Cardiac muscle cell (in vitro differentiated cells and primary cell): ENCODE measurements around the gene CXCL5. TPM values are rescaled to one million over a fixed set of nuclear protein-coding genes. Genes with fewer than 3 reads are reported as not detected.

ENCODE experiments used
- DNase-seq, 2 donors: peaks; one replicate each; pipeline versions ENCODE4 v3.0.0 to v3.0.0-alpha.2; 2010 to 2017; ENCODE audit warnings: low read depth in 1 of 2, low spot score in 1 of 2
- H3K27ac ChIP-seq: fragments of 200-600 bp; sonication (generic); 2 replicates; pipeline ENCODE4 v1.5.1; 2016
- H3K27me3 ChIP-seq: fragments of 200-600 bp; sonication (generic); 2 replicates; pipeline ENCODE4 v1.6.0; 2016; ENCODE audit warnings: control low read depth
- H3K36me3 ChIP-seq: fragments of 200-600 bp; sonication (generic); 2 replicates; pipeline ENCODE4 v1.5.1; 2016; ENCODE audit warnings: control low read depth
- H3K4me1 ChIP-seq: fragments of 200-600 bp; sonication (generic); 2 replicates; pipeline ENCODE4 v1.8.1; 2017; ENCODE audit warnings: low read depth, mild to moderate bottlenecking, mixed run types
- H3K4me3 ChIP-seq: fragments of 200-600 bp; sonication (generic); 2 replicates; pipeline ENCODE4 v1.5.1; 2016; ENCODE audit warnings: mild to moderate bottlenecking
- H3K9me3 ChIP-seq: fragments of 200-600 bp; sonication (generic); 2 replicates; pipeline ENCODE4 v1.5.1; 2017; ENCODE audit warnings: low read depth, mild to moderate bottlenecking, control low read depth
- polyA plus RNA-seq: library from polyadenylated mRNA; unstranded; fragments of >200 nt; fragmentation: Nextera tagmentation; extraction: Ambion mirVana; gene quantifications from 2 replicates; pipeline ENCODE4 v1.2.1, GENCODE V29; 2016
- total RNA-seq: library from RNA; depleted of rRNA; stranded (reverse); fragments of >200 nt; gene quantifications from 2 replicates; pipeline ENCODE4 v1.2.3, GENCODE V29; 2016
- TF ChIP-seq, protein P1 (sequence below): IDR thresholded peaks from 2 replicates; pipeline ENCODE4 v1.5.1; 2012; ENCODE audit warnings: low read depth, mild to moderate bottlenecking, low read length

The CXCL5 gene
- total and polyA plus RNA-seq, 2 experiments from 2014 or later, result not detected

DNA sequence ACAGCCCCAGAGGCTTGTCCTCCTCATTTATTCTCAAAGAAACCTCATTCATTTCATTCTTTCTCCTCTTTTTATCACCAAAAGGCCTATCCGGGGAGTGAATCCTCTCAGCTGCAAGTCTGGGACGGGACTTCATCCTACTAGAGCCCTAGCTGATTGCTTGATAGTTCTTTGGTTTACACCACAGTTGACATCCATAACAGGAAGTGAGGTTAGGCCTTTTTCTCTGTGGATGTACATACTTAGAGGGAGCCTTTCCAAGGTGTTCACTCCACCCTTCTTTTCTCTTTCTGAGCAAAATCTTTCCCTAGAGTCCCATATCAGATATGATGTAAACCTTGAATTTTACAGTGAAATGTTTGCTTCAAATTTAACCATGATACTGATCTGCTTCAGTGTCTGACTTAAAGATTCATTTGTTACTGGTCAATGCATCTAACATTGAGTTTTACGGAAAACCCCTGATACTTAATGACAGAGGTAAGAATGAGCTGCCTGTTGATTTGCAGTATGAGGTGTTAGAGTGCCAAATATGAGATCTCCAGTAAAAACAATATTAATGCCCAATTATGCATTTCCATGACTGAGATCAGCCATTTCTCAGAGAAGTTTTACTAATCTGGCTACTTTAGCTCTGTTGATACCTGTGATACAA is 16.8 kb upstream of the CXCL5 start:
- no peaks in the 10 kb centered on the region for H3K4me1 ChIP-seq
- TF ChIP-seq, protein P1, sequence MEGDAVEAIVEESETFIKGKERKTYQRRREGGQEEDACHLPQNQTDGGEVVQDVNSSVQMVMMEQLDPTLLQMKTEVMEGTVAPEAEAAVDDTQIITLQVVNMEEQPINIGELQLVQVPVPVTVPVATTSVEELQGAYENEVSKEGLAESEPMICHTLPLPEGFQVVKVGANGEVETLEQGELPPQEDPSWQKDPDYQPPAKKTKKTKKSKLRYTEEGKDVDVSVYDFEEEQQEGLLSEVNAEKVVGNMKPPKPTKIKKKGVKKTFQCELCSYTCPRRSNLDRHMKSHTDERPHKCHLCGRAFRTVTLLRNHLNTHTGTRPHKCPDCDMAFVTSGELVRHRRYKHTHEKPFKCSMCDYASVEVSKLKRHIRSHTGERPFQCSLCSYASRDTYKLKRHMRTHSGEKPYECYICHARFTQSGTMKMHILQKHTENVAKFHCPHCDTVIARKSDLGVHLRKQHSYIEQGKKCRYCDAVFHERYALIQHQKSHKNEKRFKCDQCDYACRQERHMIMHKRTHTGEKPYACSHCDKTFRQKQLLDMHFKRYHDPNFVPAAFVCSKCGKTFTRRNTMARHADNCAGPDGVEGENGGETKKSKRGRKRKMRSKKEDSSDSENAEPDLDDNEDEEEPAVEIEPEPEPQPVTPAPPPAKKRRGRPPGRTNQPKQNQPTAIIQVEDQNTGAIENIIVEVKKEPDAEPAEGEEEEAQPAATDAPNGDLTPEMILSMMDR, result no peak
- H3K27me3 ChIP-seq, result no peaks in the 10 kb centered on the region
- no peaks in the 10 kb centered on the region for H3K9me3 ChIP-seq
- no peak overlapping the region for H3K27ac ChIP-seq
- no peak overlapping the region for H3K4me3 ChIP-seq
- no peaks in the 10 kb centered on the region for H3K36me3 ChIP-seq
- DNase-seq, result no peak

DNA sequence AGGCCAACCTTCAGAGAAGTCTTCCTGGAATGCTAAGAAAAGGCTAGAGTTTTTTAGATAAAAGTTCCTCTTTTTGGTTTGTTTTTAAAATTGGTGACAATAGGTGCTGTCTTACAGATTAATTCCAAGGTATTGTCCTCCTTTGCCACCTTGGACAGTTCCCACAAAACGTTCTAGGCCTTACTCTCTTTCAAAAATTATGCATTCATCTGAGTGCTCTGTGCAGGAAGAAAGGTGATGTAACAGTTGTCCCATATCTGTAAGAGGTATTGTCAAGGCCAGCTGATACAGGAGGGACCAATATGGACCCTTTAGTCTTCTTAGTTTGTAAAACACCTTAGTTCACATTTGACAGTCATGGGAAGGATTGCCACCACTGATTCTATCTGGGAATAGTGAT is 15.9 kb upstream of the CXCL5 start:
- Histone ChIP-seq H3K9me3 (no peaks in the 10 kb centered on the region), H3K4me1 (no peaks in the 10 kb centered on the region), H3K36me3 (no peaks in the 10 kb centered on the region), H3K27me3 (no peaks in the 10 kb centered on the region), H3K4me3 (no peak overlapping the region), H3K27ac (no peak overlapping the region)
- TF ChIP-seq, protein P1, result no peak
- no peak for DNase-seq

DNA sequence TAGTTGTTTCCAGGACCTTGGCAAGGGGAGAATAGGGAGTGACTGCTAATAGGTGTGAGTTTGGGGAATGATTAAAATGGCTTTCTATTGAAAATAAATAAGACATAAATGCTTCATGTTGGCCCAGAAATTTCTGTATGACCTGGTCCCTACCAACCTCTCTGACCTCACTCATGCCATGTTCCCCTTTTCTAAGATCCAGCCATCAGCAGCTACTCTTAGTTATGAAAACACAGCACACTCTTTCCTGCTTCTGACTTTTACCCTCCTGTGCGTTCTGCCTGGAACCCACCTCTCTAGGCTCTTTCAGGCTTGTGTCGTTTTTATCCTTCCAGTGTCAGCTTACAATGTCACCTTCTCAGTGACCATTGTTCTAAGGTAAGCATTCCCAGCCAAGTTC is 14.8 kb upstream of the CXCL5 start:
- TF ChIP-seq, protein P1, result no peak
- Histone ChIP-seq H3K9me3 (no peaks in the 10 kb centered on the region), H3K27me3 (no peaks in the 10 kb centered on the region), H3K27ac (no peak overlapping the region), H3K36me3 (no peaks in the 10 kb centered on the region), H3K4me3 (no peak overlapping the region), H3K4me1 (no peaks in the 10 kb centered on the region)
- DNase-seq, result no peak

DNA sequence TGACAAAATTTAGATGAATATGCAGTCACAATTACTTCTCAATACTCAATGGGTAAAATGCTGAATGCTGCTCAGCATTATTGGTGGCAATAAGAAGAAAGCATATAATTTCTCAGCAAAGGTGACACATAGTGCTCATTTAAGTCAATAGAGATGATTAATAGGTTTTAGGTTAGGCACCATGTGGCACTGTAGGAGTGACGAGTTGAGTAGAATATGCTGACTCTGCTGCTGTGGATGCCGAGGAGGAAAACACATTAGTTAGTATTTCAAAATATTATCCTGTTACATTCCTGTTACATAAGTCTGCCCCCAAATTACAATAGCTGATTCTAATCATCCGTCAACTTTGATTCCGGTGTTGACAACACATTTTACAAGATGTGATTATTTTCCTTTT is 13.7 kb upstream of the CXCL5 start:
- no peak overlapping the region for H3K27ac ChIP-seq
- TF ChIP-seq, protein P1, result no peak
- no peaks in the 10 kb centered on the region for H3K9me3 ChIP-seq
- H3K4me3 ChIP-seq, result no peak overlapping the region
- H3K36me3 ChIP-seq, result no peaks in the 10 kb centered on the region
- DNase-seq, result no peak
- H3K27me3 ChIP-seq, result no peaks in the 10 kb centered on the region
- no peaks in the 10 kb centered on the region for H3K4me1 ChIP-seq

DNA sequence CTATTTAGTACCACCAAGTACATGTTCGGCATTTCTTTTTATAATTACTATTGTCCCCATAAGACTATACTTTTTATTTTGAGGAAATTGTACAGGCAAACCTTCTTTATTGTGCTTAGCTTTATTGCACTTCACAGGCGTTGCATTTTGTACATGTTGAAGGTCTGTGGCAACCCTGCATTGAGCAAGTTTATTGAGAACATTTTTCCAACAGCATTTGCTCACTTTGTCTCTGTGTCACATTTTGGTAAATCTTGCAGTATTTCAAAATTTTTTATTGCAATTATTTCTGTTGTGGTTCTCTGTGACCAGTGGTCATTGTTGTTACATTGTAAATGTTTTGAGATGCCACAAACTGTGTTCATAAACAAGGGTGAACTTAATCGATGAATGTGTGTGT is 10.8 kb upstream of the CXCL5 start:
- no peak overlapping the region for H3K4me3 ChIP-seq
- H3K27me3 ChIP-seq, result no peaks in the 10 kb centered on the region
- H3K9me3 ChIP-seq, result no peaks in the 10 kb centered on the region
- TF ChIP-seq, protein P1, result no peak
- H3K27ac ChIP-seq, result no peak overlapping the region
- DNase-seq, result no peak
- no peaks in the 10 kb centered on the region for H3K36me3 ChIP-seq
- H3K4me1 ChIP-seq, result no peaks in the 10 kb centered on the region
